Cortex of kidney (tissue), 1 donor: ENCODE data around the gene SEMA3G.

Experiments used
- DNase-seq: peaks from one replicate; lab custom pipeline; 2025; lab: John Stamatoyannopoulos, UW

Gene SEMA3G

GRCh38 chr3:52479037-52479876 lies 34.4 kb upstream of the SEMA3G start:
- DNase-seq = no peak

GRCh38 chr3:52477796-52478095 lies 32.8 kb upstream of the SEMA3G start:
- no peak for DNase-seq

DNA sequence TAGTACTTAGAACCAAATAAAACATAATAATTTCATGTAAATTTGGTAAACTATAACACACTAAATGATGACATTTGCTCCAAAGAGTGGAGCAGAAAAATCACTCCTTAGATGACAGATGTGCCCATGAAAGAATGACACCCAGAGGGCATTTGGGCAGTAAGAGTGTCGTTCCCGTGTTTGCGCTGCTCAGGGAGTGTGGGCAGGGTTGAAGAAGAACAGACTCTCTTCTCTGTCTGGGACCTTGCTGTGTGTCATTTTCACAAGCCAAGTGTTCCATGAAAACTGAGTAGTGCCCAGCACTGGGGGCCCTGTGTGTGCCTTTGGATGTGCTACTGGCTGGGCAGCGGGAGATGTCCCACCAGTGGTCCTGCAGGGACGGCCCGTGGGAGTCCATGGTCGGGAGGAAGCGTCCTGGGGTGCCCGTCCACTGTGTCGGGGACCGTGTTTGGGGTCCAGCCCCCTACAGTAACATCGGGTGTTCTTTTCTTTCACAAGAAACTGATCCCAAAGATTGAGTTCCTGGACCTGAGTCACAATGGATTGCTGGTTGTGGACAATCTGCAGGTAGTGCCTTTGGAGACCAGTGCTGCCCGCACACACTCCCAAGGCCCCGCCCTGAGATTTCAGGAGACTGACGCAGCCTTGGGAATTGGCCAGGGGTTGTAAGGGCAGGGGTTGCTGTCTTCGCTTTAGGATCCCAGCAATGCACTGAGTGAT lies 32.3 kb upstream of the SEMA3G start:
- DNase-seq = no peak

GRCh38 chr3:52473026-52473425 lies 28.1 kb upstream of the SEMA3G start:
- DNase-seq = no peak

GRCh38 chr3:52472239-52473000 lies 27.5 kb upstream of the SEMA3G start:
- no peak for DNase-seq

DNA sequence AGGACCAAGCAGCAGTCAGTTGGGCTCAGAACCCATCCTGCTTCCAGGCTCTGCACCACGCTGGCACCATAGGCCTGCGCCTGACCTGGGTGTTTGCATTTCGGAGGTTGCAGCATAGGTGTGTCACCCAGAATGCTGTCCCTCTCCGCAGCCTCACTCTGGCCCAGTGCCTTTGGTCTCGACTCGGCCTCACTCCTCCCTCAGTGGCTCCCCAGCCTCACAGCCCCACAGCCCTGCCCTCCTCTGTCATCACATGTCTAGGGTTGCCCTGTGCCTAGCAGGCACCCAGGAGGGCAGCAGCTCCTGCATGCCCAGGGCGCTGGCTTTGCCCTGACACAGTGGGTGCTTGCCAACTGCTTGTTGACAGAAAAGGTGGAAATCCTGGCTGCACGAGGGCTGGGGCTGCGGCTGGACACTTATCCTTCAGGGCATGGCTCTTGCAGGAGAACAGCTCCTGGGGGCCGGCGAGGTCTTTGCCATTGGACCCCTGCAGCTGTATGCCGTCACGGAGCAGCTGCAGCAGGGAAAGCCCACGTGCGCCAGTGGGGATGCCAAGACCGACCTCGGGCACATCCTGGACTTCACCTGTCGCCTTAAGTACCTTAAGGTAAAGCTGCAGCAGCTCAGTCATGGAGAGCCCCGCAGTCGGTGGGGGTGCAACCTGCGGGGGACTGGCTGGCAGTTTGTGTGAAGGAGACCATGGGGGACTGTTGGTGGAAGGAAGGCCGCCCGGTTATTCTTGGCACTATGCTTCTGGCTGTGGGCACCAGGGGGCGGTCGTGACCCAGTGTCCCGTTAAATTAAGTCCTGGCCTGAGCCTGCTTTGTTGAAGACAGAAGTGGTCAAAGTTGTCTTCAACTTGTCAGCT lies 26.7 kb upstream of the SEMA3G start:
- DNase-seq = no peak

- no peak for DNase-seq
Measured at GRCh38 chr3:52470920-52471319, 26.0 kb upstream of the SEMA3G start.

DNA sequence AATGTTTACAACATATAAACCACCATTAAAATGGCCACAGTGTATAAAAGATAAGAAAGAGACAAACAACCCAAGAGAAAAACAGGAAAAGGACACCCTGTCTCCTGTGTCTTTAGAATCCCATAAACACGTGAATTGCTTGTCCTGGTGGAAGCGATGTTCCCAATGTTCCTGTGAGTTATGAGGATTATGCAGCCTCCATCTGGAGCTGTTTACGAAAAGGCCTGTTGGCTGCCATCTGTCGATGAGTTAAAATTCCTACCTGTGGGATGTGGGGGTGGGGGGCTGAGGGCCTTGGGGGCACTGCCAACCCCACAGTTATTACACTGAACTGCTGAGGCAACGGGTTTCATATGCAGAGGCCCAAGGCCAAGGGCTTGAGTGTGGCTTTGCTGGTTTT lies 24.1 kb upstream of the SEMA3G start:
- no peak for DNase-seq

GRCh38 chr3:52468336-52468735 lies 23.4 kb upstream of the SEMA3G start:
- DNase-seq = no peak

DNA sequence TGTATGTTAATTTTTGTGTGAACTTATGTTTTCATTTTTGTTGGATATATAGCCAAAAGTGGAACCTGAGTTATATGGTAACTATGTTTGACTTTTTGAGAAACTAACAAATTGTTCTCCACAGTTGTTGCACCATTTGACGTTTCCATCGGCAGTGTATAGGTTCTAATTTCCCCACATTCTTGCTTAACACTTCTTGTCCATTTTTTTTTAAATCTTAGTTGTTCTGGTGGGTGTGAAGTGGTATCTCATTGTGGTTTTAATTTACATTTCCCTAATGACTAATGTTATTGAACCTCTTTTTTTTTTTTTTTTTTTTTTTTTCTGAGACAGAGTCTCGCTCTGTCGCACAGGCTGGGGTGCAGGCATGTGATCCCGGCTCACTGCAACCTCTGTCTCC lies 18.5 kb upstream of the SEMA3G start:
- no peak for DNase-seq

DNA sequence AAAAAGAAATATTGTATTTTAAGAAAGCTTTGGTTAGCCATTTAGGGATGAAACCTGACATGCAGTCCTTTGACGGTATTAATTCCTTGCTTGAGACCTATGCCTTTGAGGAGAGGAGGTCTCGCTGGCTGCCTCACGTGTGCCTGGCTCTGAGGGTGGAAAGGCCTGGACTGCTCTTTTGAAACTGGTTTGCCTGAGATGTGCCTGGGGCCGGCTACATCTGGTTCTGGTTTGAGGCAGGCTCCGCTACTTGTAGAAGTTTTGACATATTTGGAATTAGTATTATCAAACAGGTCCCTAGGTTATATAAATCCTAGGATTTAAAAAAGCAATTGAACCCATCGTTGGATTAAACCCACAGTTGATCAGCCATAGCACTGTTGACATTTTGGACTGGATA lies 17.0 kb upstream of the SEMA3G start:
- no peak for DNase-seq

DNA sequence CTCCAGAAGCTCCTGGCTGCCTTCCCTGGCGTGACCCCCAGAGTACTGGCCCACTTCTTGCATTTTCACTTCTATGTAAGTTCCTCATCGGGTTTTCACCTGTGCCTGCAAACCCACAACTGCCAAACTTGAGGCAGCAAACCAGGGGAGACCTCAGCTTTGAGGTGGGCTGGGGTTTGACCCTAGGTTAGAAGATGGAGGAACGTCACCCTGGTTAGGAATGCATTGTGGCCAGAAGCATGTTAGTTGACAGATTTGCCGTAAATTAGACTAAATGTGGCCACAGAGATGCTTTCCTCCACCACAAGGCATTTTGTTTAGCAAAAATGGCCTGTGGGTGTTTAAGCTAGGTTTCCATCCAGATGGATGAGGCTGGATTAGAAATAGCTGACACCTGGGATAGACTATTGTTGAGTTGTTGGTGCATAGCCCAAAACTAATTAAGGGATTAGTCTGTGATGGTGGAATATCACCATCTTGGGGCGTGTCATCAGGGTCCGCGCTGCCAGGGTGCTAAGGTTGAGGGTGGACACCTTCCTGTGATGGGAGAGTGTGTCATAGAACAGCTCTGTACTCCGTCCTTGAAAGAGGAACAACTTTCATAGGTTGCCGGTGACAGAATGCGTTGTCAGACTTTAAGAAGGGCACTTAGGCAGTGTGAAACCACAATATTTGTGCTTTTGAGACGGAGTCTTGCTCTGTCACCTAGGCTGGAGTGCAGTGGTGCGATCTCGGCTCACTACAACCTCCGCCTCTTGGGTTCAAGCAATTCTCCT lies 14.1 kb upstream of the SEMA3G start:
- DNase-seq = no peak

- no peak for DNase-seq
Measured at GRCh38 chr3:52458031-52458760, 13.3 kb upstream of the SEMA3G start.

- DNase-seq = no peak
Measured at GRCh38 chr3:52456800-52457183, 11.9 kb upstream of the SEMA3G start.

DNA sequence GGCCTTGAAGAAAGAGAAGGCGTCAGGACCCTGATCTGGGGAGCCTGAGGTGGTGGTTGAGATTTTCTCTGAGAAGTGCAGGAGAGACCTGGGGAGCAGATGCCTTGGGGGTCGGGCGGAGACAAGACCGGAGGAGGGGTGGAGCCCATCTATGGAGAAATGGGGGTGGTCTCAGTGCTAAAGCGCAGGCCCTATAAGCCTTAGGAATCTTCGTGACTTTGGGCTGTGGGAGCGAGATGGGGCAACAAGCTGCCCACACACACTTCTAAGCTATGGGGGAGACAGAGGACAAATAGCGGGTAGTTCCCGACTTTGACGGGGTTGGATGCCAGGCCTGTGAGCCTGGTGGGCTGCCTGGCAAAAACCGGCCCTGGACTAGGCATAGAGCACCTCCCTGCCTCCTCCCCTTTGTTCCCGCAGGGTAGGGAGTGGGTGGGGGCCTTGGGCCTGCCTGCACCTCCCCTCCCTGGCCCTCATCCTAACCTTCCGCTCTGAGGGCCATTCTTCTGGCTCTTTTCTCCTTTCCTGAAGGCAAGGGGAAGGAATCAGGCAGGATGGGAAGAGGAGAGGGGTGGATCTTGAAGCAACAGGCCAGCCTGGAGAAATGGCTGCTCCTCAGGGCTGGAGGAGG lies 11.4 kb upstream of the SEMA3G start:
- no peak for DNase-seq

DNA sequence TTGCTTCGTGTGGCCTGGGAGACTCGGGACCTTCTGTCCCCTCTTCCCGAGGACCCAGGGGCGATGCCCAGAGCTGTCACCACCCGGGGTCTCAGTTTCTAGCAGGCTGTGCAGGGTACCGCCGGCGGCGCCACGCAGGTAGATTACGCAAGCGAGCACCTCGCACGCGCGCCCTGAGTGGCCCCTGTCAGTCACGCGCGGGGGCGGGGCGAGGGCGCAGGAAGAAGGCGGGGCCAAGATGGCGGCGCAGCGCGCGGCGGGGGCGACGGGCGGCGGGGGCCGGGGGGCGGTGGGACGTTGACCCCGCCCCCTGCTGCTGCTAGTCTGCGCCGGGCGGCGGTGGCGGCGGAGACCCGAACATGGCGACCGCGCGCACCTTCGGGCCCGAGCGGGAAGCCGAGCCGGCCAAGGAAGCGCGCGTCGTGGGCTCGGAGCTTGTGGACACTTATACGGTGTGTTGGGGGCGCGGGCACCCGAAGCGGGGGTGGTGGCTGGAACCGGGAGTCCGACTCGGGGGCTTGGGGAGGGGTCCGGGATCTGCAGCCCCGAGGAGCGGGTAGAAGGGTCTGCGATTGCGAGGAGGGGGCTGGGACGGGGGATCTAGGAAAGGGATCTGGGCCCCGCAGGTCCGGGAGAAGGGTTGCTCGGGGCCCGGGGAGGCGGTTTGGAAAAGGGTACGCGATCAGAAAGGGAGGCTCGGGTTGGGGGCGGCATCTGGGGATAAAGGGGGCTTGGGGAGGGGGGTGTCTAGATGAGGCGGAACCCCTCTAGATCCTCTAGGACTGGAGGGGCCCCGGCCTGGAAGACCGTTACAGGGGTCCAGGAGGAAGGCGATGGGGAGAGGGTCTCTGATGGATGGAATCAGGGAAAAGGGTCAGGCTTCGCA lies 10.6 kb upstream of the SEMA3G start, which contains the start of gene NISCH:
TSS of gene NISCH (plus strand) at position 322 of the 886 bp plus-strand sequence. CDS start at position 360, 38 bp downstream.
- DNase-seq = no peak

GRCh38 chr3:52454938-52455282 lies 10.0 kb upstream of the SEMA3G start:
- DNase-seq = no peak

DNA sequence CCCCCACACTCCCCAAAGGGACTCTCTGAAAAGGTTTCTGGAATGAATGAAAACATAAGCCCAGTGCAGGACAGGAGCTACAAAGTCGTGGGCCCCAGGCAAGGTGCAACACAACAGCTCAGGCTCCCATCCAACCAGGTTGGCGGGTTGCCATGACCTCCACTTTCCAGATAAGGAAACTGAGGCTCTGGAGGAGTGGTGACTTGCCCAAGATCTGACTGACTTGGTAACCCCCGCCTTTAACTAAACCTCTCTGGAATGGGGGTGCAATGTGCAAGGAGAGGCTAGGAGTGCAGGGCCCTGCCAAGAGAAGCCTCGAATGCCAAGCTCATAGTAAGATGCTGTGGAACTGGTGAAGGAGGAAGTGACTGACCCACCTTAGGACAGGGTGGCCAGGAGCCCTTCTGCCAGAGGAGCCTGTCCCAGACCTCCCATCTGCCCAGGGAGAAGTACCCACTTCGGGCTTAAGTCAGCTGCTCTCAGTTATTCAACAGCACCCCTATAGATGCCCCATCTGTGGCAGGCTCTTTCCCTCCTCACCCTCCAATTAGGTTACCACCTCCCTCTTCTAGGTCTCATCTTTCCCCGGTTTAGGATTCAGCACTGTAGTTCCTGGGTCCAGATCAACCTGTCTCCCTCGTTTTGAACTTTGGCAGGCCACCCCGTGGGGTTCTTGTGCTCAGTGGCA lies 9.5 kb upstream of the SEMA3G start:
- no peak for DNase-seq
